Right atrium auricular region (tissue), 2 donors: ENCODE measurements around the gene PRDX2. TPM values are rescaled to one million over a fixed set of nuclear protein-coding genes. Genes with fewer than 3 reads are reported as not detected.

ENCODE experiments used
- DNase-seq: peaks from one replicate; pipeline ENCODE4 v3.0.0-alpha.2; 2019; ENCODE audit warnings: low spot score
- H3K27ac ChIP-seq, 2 donors: fragments of 200-600 bp; sonication (generic); 1 replicate in 1 of 2; 2 replicates in 1 of 2; pipeline ENCODE4 v1.5.1; 2016 to 2019
- H3K27me3 ChIP-seq, 2 donors: fragments of 200-600 bp; sonication (generic); one replicate each; pipeline versions ENCODE4 v1.5.1 to v1.6.0; 2017 to 2019
- H3K36me3 ChIP-seq: fragments of 200-600 bp; sonication (generic); one replicate; pipeline ENCODE4 v1.5.1; 2016
- H3K4me1 ChIP-seq, 2 donors: fragments of 200-600 bp; sonication (generic); one replicate each; pipeline versions ENCODE4 v1.5.1 to v1.6.0; 2017 to 2019
- H3K4me3 ChIP-seq, 2 donors: fragments of 200-600 bp; sonication (generic); 1 replicate in 1 of 2; 2 replicates in 1 of 2; pipeline ENCODE4 v1.5.1; 2017 to 2019; ENCODE audit warnings: mild to moderate bottlenecking in 1 of 2, moderate library complexity in 1 of 2
- H3K9me3 ChIP-seq, 2 donors: fragments of 200-600 bp; sonication (generic); one replicate each; pipeline ENCODE4 v1.5.1; 2019
- total RNA-seq, 2 donors: library from RNA; depleted of rRNA; stranded (reverse); fragments of >200 nt; gene quantifications; one replicate each; pipeline ENCODE4 v1.1.0, GENCODE V29; 2016
- TF ChIP-seq, protein P1 (sequence below), 2 donors: fragments of 200-600 bp; sonication (generic); IDR thresholded peaks; one replicate each; pipeline ENCODE4 v1.5.1; 2019; ENCODE audit warnings: antibody characterized with exemption in 2 of 2

The PRDX2 gene
- total RNA-seq, 2 donors from 2014 or later, result 702 to 859 TPM

DNA sequence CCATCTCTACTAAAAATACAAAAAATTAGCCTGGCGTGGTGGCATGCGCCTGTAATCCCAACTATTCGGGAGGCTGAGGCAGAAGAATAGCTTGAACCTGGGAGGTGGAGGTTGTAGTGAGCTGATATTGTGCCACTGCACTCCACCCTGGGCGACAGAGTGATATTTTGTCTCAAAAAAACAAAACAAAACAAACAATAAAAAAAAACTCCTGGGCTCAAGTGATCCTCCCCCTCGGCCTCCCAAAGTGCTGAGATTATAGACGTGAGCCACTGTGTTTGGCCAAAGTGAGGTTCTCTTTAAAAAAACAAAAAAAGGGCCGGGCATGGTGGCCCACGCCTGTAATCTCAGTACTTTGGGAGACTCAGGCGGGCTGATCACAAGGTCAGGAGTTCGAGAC lies 14.1 kb downstream of the PRDX2 start:
- H3K4me3 ChIP-seq, result no peak overlapping the region
- H3K36me3 ChIP-seq, result peaks cover 7% of the 10 kb centered on the region
- H3K27ac ChIP-seq, result peak overlapping the region; percentile 96 to 99
- no peak for DNase-seq
- no peaks in the 10 kb centered on the region for H3K9me3 ChIP-seq
- TF ChIP-seq, protein P1, sequence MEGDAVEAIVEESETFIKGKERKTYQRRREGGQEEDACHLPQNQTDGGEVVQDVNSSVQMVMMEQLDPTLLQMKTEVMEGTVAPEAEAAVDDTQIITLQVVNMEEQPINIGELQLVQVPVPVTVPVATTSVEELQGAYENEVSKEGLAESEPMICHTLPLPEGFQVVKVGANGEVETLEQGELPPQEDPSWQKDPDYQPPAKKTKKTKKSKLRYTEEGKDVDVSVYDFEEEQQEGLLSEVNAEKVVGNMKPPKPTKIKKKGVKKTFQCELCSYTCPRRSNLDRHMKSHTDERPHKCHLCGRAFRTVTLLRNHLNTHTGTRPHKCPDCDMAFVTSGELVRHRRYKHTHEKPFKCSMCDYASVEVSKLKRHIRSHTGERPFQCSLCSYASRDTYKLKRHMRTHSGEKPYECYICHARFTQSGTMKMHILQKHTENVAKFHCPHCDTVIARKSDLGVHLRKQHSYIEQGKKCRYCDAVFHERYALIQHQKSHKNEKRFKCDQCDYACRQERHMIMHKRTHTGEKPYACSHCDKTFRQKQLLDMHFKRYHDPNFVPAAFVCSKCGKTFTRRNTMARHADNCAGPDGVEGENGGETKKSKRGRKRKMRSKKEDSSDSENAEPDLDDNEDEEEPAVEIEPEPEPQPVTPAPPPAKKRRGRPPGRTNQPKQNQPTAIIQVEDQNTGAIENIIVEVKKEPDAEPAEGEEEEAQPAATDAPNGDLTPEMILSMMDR (IDR thresholded peaks at IDR 0.05), result no peak
- H3K27me3 ChIP-seq, result no peaks in the 10 kb centered on the region
- H3K4me1 ChIP-seq, result peaks cover 0 to 78% of the 10 kb centered on the region in 2 donors

DNA sequence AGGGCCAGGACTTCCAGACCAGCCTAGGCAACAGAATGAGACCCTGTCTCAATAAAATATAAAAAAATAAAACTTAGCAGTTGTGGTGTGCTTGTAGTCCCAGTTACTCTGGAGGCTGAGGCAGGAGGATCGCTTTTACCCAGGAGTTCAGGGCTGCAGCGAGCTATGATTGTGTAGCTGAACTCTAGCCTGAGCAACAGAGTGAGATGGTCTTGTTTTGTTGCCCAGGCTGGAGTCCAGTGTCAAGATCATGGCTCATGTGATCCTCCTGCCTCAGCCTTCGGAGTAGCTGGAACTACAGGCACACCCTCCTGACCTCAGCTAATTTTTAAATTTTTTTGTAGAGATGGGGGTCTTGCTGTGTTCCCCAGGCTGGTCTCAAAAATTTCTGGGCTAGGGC lies 14.6 kb downstream of the PRDX2 start:
- TF ChIP-seq, protein P1 (IDR thresholded peaks at IDR 0.05), result no peak
- H3K9me3 ChIP-seq, result no peaks in the 10 kb centered on the region
- no peak for DNase-seq
- peaks cover 0 to 78% of the 10 kb centered on the region in 2 donors for H3K4me1 ChIP-seq
- H3K27ac ChIP-seq, result peak overlapping the region; percentile 96 to 99
- H3K4me3 ChIP-seq, result no peak overlapping the region
- H3K36me3 ChIP-seq, result peaks cover 2% of the 10 kb centered on the region
- no peaks in the 10 kb centered on the region for H3K27me3 ChIP-seq

DNA sequence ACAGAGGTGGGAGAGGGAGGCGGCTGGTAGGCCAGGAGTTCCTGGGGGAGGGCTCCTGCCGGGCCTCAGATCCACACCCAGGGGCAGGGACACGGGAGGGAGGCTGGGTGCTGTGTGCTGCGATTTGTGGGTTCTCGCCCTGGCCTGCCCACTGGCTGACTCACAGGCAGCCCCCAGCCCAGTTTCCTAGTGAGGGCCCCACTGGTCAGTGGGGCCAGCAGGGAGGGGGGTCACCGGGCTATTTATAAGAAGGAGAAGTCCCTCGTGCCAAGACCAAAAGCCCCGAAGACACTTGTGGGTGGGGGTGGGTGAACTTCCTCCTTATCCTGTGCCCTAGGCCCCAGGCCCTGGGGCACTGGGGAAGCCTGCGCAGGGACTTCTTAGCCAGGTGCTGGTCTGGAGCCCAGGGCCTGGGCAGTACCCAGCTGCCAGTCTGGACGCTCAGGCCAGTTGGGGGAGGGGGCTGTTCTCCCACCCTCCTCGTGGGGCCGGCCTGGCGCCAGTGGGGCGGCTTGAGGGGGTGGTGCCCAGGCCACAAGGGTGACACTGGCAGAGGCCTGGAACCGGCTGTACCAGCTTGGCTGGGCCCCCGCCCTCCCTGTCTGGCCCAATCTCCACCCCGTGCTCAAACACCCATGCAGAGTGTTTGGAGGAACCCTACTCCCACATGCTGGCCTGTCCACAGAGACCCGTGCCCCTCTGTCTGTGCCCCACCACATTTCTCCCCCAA lies 15.3 kb downstream of the PRDX2 start:
- no peaks in the 10 kb centered on the region for H3K27me3 ChIP-seq
- H3K4me1 ChIP-seq, result peaks cover 0 to 78% of the 10 kb centered on the region in 2 donors

DNA sequence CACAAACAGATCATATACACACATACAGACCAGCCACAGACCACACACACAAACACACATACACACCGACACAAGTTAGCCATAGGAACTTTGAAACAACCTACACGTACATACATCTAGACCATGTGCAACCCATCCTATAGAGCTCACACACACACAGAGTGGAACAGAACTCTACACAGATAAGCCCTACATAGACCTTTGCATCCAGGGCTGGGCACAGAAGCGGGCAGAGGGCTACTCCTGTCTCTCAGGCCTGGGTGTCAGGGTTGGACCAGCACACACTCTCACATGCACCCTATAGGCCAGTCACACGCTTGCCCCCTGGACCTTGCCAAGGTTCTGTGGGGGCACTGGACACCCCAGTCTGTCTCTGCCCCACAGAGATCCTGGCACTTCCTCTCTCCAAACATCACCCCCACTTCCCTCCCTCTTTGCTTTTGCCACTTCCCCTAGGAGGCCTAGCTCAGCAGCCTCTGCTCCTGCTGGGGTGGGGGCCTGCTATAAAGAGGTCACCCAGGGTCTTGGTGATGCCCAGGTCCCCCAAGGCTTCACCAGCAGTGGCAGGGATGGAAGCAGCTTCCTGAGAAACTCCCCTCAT lies 16.1 kb downstream of the PRDX2 start:
- TF ChIP-seq, protein P1 (IDR thresholded peaks at IDR 0.05), result no peak
- no peak for DNase-seq
- H3K4me1 ChIP-seq, result peaks cover 0 to 72% of the 10 kb centered on the region in 2 donors
- H3K27ac ChIP-seq, result peak overlapping the region; percentile 96 to 99
- no peak overlapping the region for H3K4me3 ChIP-seq
- no peaks in the 10 kb centered on the region for H3K27me3 ChIP-seq
- H3K36me3 ChIP-seq, result no peaks in the 10 kb centered on the region
- H3K9me3 ChIP-seq, result no peaks in the 10 kb centered on the region

More for the DNA sequence above, 15.3 kb downstream of the PRDX2 start:
- peak; percentile 85 for DNase-seq
- TF ChIP-seq, protein P1 (IDR thresholded peaks at IDR 0.05), result no peak
- Histone ChIP-seq H3K27ac (peak overlapping the region; percentile 96 to 99), H3K9me3 (no peaks in the 10 kb centered on the region), H3K36me3 (no peaks in the 10 kb centered on the region), H3K4me3 (no peak overlapping the region)

DNA sequence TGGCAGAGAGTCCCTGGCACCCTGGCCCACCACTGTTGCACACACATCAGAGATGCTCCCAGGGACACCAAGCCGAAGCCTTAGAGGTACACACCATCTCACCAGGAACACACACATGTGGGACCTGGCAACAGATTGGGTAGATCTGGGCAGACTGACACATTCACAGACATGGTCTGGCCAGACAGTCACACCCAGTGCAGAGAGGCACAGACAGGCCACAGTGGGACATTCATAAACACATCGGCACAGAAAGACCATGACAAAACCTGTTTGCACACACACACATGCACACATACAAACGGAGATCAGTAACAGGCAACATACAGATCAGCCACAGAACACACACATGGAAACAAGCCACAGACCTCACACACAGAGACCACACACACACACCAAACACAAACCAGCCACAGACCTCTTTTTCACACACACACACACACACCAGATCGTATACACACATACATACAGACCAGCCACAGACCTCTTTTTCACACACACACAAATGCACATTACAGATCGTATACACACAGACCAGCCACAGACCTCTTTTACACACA lies 16.6 kb downstream of the PRDX2 start:
- no peak overlapping the region for H3K4me3 ChIP-seq
- H3K36me3 ChIP-seq, result no peaks in the 10 kb centered on the region
- H3K27ac ChIP-seq, result peak overlapping the region; percentile 96 to 99
- H3K4me1 ChIP-seq, result peaks cover 0 to 70% of the 10 kb centered on the region in 2 donors
- H3K9me3 ChIP-seq, result no peaks in the 10 kb centered on the region
- TF ChIP-seq, protein P1 (IDR thresholded peaks at IDR 0.05), result no peak
- DNase-seq, result no peak
- no peaks in the 10 kb centered on the region for H3K27me3 ChIP-seq
